IMR-90 (cell line): ENCODE data around the gene TXNL4A. TPM values are rescaled to one million over a fixed set of nuclear protein-coding genes. Genes with fewer than 3 reads are reported as not detected.

Experiments used
- ATAC-seq: fragments of 200-7000 bp; cut with Tn5 transposase; 2 replicates; pipeline ENCODE4 v1.9.1; 2020; ENCODE audit warnings: low read depth, mild to moderate bottlenecking, moderate library complexity
- BruUV-seq: library from RNA; stranded (reverse); fragments of 400-500 nt; replicated peaks from 2 replicates; lab custom pipeline; 2021; lab: Mats Ljungman, UMichigan
- CTCF ChIA-PET: fragments of 300-600 bp; formaldehyde crosslinking; extraction: SDS; loops from one replicate; lab custom pipeline; 2021; ENCODE audit warnings: antibody characterized with exemption; lab: Yijun Ruan, JAX
- POLR2A ChIA-PET: fragments of 300-600 bp; sonication (Branson Sonifier 250); formaldehyde crosslinking; loops from one replicate; lab custom pipeline; 2022; ENCODE audit warnings: antibody characterized with exemption; ENCODE audit not compliant: unreplicated experiment; lab: Charles Lee
- DNase-seq: peaks from one replicate; pipeline ENCODE4 v3.0.0; 2013
- H2AFZ ChIP-seq: replicated peaks from 2 replicates; pipeline ENCODE3; 2013; ENCODE audit warnings: low read length, mild to moderate bottlenecking; ENCODE audit not compliant: poor library complexity
- H2AK5ac ChIP-seq: 2 replicates; pipeline ENCODE4 v1.6.1; 2013; ENCODE audit warnings: low read depth, low read length, inconsistent platforms
- H2AK9ac ChIP-seq: replicated peaks from 2 replicates; pipeline ENCODE3; 2013; ENCODE audit warnings: mild to moderate bottlenecking, low read depth, low read length, moderate library complexity; ENCODE audit not compliant: poor library complexity
- H2BK120ac ChIP-seq: 2 replicates; pipeline ENCODE4 v1.6.1; 2013; ENCODE audit warnings: low read depth, low read length, inconsistent platforms
- H2BK15ac ChIP-seq: 3 replicates; pipeline ENCODE4 v1.6.1; 2013; ENCODE audit warnings: low read depth, low read length, inconsistent platforms
- H2BK20ac ChIP-seq: 2 replicates; pipeline ENCODE4 v1.6.1; 2013; ENCODE audit warnings: low read depth, mild to moderate bottlenecking, inconsistent platforms, low read length, moderate library complexity
- H2BK5ac ChIP-seq: 2 replicates; pipeline ENCODE4 v1.6.1; 2013; ENCODE audit warnings: mild to moderate bottlenecking, low read depth, low read length, inconsistent platforms; ENCODE audit not compliant: poor library complexity, severe bottlenecking
- H3K14ac ChIP-seq: replicated peaks from 2 replicates; pipeline ENCODE4 v1.6.1; 2013; ENCODE audit warnings: low read depth, low read length, inconsistent platforms
- H3K18ac ChIP-seq: 2 replicates; pipeline ENCODE4 v1.6.1; 2013; ENCODE audit warnings: low read depth, low read length, control low read depth
- H3K23ac ChIP-seq: 2 replicates; pipeline ENCODE4 v1.6.1; 2013; ENCODE audit warnings: low read depth, low read length, inconsistent platforms
- H3K27ac ChIP-seq: 2 replicates; pipeline ENCODE4 v1.5.1; 2013; ENCODE audit warnings: mild to moderate bottlenecking, control low read depth, low read length; ENCODE audit not compliant: insufficient read depth
- H3K27me3 ChIP-seq: 2 replicates; pipeline ENCODE4 v1.6.1; 2013; ENCODE audit warnings: low read length; ENCODE audit not compliant: control insufficient read depth, insufficient read depth
- H3K36me3 ChIP-seq: 2 replicates; pipeline ENCODE4 v1.6.1; 2013; ENCODE audit warnings: low read length, mixed read lengths; ENCODE audit not compliant: control insufficient read depth, insufficient read depth
- H3K4ac ChIP-seq: 2 replicates; pipeline ENCODE4 v1.6.1; 2013; ENCODE audit warnings: low read depth, low read length, inconsistent platforms
- H3K4me1 ChIP-seq: 2 replicates; pipeline ENCODE4 v1.6.1; 2013; ENCODE audit warnings: low read length, mixed read lengths; ENCODE audit not compliant: control insufficient read depth, insufficient read depth
- H3K4me2 ChIP-seq: 2 replicates; pipeline ENCODE4 v1.6.1; 2013; ENCODE audit warnings: low read depth, mild to moderate bottlenecking, control low read depth, low read length, moderate library complexity
- H3K4me3 ChIP-seq: 2 replicates; pipeline ENCODE4 v1.5.1; 2013; ENCODE audit warnings: low read depth, mild to moderate bottlenecking, control low read depth, low read length, moderate library complexity; ENCODE audit not compliant: insufficient read depth
- H3K56ac ChIP-seq: 2 replicates; pipeline ENCODE4 v1.6.1; 2013; ENCODE audit warnings: low read length, inconsistent platforms; ENCODE audit not compliant: insufficient read depth; ENCODE audit errors: extremely low read depth
- H3K79me1 ChIP-seq, 2 experiments: 2 replicates each; pipeline ENCODE4 v1.6.1; 2013; ENCODE audit warnings: low read length in 2 of 2, inconsistent platforms in 1 of 2, low read depth in 1 of 2
- H3K9ac ChIP-seq: 2 replicates; pipeline ENCODE4 v1.6.1; 2013; ENCODE audit warnings: low read depth, low read length, control low read depth
- H3K9me1 ChIP-seq: 2 replicates; pipeline ENCODE4 v1.6.1; 2013; ENCODE audit warnings: low read length, inconsistent platforms; ENCODE audit not compliant: insufficient read depth
- H3K9me3 ChIP-seq: 2 replicates; pipeline ENCODE4 v1.6.1; 2013; ENCODE audit warnings: low read length; ENCODE audit not compliant: control insufficient read depth, insufficient read depth
- H4K20me1 ChIP-seq: 2 replicates; pipeline ENCODE4 v1.6.1; 2013; ENCODE audit warnings: low read length, inconsistent platforms; ENCODE audit not compliant: insufficient read depth
- H4K5ac ChIP-seq: 2 replicates; pipeline ENCODE4 v1.6.1; 2013; ENCODE audit warnings: mild to moderate bottlenecking, low read depth, low read length, control low read depth
- H4K8ac ChIP-seq, 2 experiments: 2 replicates each; pipeline ENCODE4 v1.6.1; 2013; ENCODE audit warnings: low read depth in 2 of 2, low read length in 2 of 2, control low read depth in 1 of 2, inconsistent platforms in 1 of 2
- H4K91ac ChIP-seq: 2 replicates; pipeline ENCODE4 v1.6.1; 2013; ENCODE audit warnings: low read depth, low read length, inconsistent platforms; ENCODE audit not compliant: insufficient read depth
- CEBPB ChIP-seq: IDR thresholded peaks from 2 replicates; pipeline ENCODE4 v1.6.1; 2012; ENCODE audit warnings: low read depth, low read length, improper control_type of control experiment
- CHD1 ChIP-seq: IDR thresholded peaks from 2 replicates; pipeline ENCODE4 v1.6.1; 2012; ENCODE audit warnings: low read depth, low read length, improper control_type of control experiment
- FOS ChIP-seq: fragments of 150-350 bp; IDR thresholded peaks from 2 replicates; pipeline ENCODE4 v1.6.1; 2016; ENCODE audit warnings: low read depth, low read length
- MAFK ChIP-seq: IDR thresholded peaks from 2 replicates; pipeline ENCODE4 v1.6.1; 2012; ENCODE audit warnings: low read depth, low read length, improper control_type of control experiment
- MAZ ChIP-seq: IDR thresholded peaks from 2 replicates; pipeline ENCODE4 v1.6.1; 2012; ENCODE audit warnings: low read depth, mild to moderate bottlenecking, low read length, improper control_type of control experiment, moderate library complexity, borderline replicate concordance
- MXI1 ChIP-seq: IDR thresholded peaks from 2 replicates; pipeline ENCODE4 v1.6.1; 2012; ENCODE audit warnings: low read depth, mild to moderate bottlenecking, low read length, moderate library complexity, borderline replicate concordance
- NFE2L2 ChIP-seq: fragments of 150-350 bp; IDR thresholded peaks from 2 replicates; pipeline ENCODE4 v1.6.1; 2016; ENCODE audit warnings: low read depth, mild to moderate bottlenecking, low read length
- RAD21 ChIP-seq: IDR thresholded peaks from 2 replicates; pipeline ENCODE4 v1.6.1; 2012; ENCODE audit warnings: low read length, improper control_type of control experiment
- RCOR1 ChIP-seq: IDR thresholded peaks from 2 replicates; pipeline ENCODE4 v1.6.1; 2012; ENCODE audit warnings: mild to moderate bottlenecking, low read length, improper control_type of control experiment; ENCODE audit not compliant: insufficient replicate concordance
- RFX5 ChIP-seq: IDR thresholded peaks from 2 replicates; pipeline ENCODE4 v1.8.0; 2012; ENCODE audit warnings: low read depth, mild to moderate bottlenecking, low read length, moderate library complexity
- SMC3 ChIP-seq: fragments of 150-350 bp; IDR thresholded peaks from 2 replicates; pipeline ENCODE4 v1.6.1; 2016; ENCODE audit warnings: low read depth, mild to moderate bottlenecking, antibody characterized with exemption, low read length, moderate library complexity
- WGBS, 2 experiments: methylation state at CpG; one replicate each; pipeline versions ENCODE4 v1.1.5 to v1.1.7; 2013; ENCODE audit warnings: missing lambda C conversion rate in 2 of 2; ENCODE audit not compliant: insufficient read length in 1 of 2; ENCODE audit errors: extremely low coverage in 2 of 2; 5-methylcytosine and 5-hydroxymethylcytosine counted together
- dilution Hi-C: fragments of 300-500 bp; cut with HindIII; formaldehyde crosslinking; loops from one replicate; pipeline ENCODE4 v1.14.3; 2018; ENCODE audit warnings: low sequenced_read_pairs; ENCODE audit not compliant: unreplicated experiment
- in situ Hi-C: fragments of 300-500 bp; cut with MboI; formaldehyde crosslinking; loops from 3 replicates; pipeline ENCODE4 v1.14.3; 2019; ENCODE audit warnings: low sequenced_read_pairs, inconsistent platforms, mixed read lengths
- intact Hi-C: fragments of 100-400 bp; cut with micrococcal nuclease; formaldehyde crosslinking; loops from 2 replicates; pipeline ENCODE4 v1.10.0; 2022
- polyA plus RNA-seq, 3 experiments: library from polyadenylated mRNA; depleted of rRNA; stranded (reverse); fragments of >200 nt; gene quantifications; 2 replicates each; pipeline ENCODE4 v1.2.3, GENCODE V29; 2012; ENCODE audit warnings: low replicate concordance in 1 of 3
- total RNA-seq: library from RNA; depleted of rRNA; stranded (reverse); fragments of >200 nt; gene quantifications from 2 replicates; pipeline ENCODE4 v1.2.3, GENCODE V29; 2012
- TF ChIP-seq, protein P1 (sequence below): fragments of 150-350 bp; IDR thresholded peaks from 2 replicates; pipeline ENCODE4 v1.6.1; 2017; ENCODE audit warnings: mild to moderate bottlenecking, antibody characterized with exemption, low read length, low read depth
- TF ChIP-seq, protein P2 (sequence below): fragments of 150-350 bp; IDR thresholded peaks from 2 replicates; pipeline ENCODE4 v1.6.1; 2016; ENCODE audit warnings: low read depth, mild to moderate bottlenecking, low read length, moderate library complexity, borderline replicate concordance

The TXNL4A gene
- total and polyA plus RNA-seq, 2 of the 4 experiments (the other 2 are of a cell fraction) = 38.7 to 103 TPM

DNA sequence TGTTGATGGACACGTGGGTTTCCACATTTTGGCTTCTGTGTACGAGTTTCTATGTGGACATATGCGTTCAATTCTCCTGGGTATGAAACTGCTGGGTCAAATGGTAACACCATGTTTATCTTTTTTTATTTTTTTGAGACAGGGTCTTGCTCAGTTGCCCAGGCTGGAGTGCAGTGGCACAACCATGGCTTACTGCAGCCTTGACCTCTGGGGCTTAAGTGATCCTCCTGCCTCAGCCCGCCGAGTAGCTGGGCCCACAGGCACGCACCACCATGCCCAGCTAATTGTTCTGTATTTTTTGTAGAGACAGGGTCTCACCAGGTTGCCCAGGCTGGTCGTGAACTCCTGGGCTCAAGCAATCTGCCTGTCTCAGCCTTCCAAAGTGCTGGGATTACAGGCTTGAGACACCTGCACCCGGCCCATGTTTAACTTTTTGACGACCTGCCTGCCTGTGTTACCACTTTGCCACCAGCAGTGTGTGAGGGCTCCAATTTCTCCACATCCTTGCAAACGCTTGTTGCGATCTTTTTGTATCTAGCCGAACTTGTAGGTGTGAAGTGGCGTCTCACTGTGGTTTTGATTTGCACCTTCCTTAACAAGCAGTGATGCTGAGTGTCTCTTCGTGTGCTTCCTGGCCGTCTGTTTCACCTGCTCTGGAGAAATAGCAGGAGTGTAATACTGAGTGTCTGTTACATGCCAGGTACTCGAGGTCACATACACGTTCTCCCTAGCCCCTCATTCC, 17.0 kb downstream of the TXNL4A start:
- no peaks in the 10 kb centered on the region for H3K9me3 ChIP-seq
- no peak overlapping the region for H3K9ac ChIP-seq
- no peak overlapping the region for H2BK120ac ChIP-seq
- no peak overlapping the region for H3K56ac ChIP-seq
- H2AFZ ChIP-seq = no peak overlapping the region
- peaks cover 45% of the 10 kb centered on the region for H3K36me3 ChIP-seq
- peaks cover 35 to 78% of the 10 kb centered on the region in 2 experiments for H3K79me1 ChIP-seq
- H3K18ac ChIP-seq = no peak overlapping the region
- no peak overlapping the region for H2AK9ac ChIP-seq
- no peak overlapping the region for H3K27ac ChIP-seq
- BruUV-seq = no TSS peak
- ChIA-PET CTCF (interaction anchor here (0.6 kb wide), 1 partner anchor 251 kb away, joined by 3 read pairs; no protein-coding TSS in a partner anchor), POLR2A (no interaction called here)
- in situ Hi-C loops (no loop called here), intact Hi-C loops (no loop called here), dilution Hi-C loops (no loop called here)
- H2BK15ac ChIP-seq = no peak overlapping the region
- peaks cover 41% of the 10 kb centered on the region for H4K20me1 ChIP-seq
- no peak for ATAC-seq
- H3K4ac ChIP-seq = no peak overlapping the region
- H3K14ac ChIP-seq = no peak overlapping the region
- no peak for DNase-seq
- no peak overlapping the region for H3K23ac ChIP-seq
- peaks cover 7% of the 10 kb centered on the region; the same call in 1 of the 2 replicates for H3K9me1 ChIP-seq
- WGBS, 2 experiments = 100% methylated on average over 2 of the region's 17 CpGs; no CpG with 5 or more reads in 1 of the 2 experiments
- H3K4me3 ChIP-seq = no peak overlapping the region
- TF ChIP-seq, protein P1, sequence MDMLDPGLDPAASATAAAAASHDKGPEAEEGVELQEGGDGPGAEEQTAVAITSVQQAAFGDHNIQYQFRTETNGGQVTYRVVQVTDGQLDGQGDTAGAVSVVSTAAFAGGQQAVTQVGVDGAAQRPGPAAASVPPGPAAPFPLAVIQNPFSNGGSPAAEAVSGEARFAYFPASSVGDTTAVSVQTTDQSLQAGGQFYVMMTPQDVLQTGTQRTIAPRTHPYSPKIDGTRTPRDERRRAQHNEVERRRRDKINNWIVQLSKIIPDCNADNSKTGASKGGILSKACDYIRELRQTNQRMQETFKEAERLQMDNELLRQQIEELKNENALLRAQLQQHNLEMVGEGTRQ = no peak
- TF ChIP-seq CHD1 (no peak), CEBPB (no peak), RAD21 (no peak), MAZ (no peak), RCOR1 (no peak), NFE2L2 (no peak), FOS (no peak), MAFK (no peak), MXI1 (no peak), RFX5 (no peak), SMC3 (no peak)
- TF ChIP-seq, protein P2, sequence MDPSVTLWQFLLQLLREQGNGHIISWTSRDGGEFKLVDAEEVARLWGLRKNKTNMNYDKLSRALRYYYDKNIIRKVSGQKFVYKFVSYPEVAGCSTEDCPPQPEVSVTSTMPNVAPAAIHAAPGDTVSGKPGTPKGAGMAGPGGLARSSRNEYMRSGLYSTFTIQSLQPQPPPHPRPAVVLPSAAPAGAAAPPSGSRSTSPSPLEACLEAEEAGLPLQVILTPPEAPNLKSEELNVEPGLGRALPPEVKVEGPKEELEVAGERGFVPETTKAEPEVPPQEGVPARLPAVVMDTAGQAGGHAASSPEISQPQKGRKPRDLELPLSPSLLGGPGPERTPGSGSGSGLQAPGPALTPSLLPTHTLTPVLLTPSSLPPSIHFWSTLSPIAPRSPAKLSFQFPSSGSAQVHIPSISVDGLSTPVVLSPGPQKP = no peak
- no peak overlapping the region for H3K4me2 ChIP-seq
- no peak overlapping the region for H4K91ac ChIP-seq
- H2BK5ac ChIP-seq = no peak overlapping the region
- peaks cover 2% of the 10 kb centered on the region; the same call in 1 of the 2 replicates for H3K4me1 ChIP-seq
- no peaks in the 10 kb centered on the region for H3K27me3 ChIP-seq
- H2AK5ac ChIP-seq = no peak overlapping the region
- H2BK20ac ChIP-seq = no peak overlapping the region
- H4K5ac ChIP-seq = no peak overlapping the region
- no peak overlapping the region for H4K8ac ChIP-seq
